C1 segment of cervical spinal cord (tissue), 14 donors: ENCODE measurements around the gene MCTP2.

ENCODE experiments used
- DNase-seq, 14 donors: peaks; one replicate each; lab custom pipeline; 2025; lab: John Stamatoyannopoulos, UW

Gene MCTP2

GRCh38 chr15:94297558-94297957 is 66.2 kb downstream of the MCTP2 start:
- no peak for DNase-seq

- no peak for DNase-seq
Measured at GRCh38 chr15:94298364-94298763, 67.0 kb downstream of the MCTP2 start.

- no peak for DNase-seq
Measured at GRCh38 chr15:94300612-94301011, 69.3 kb downstream of the MCTP2 start.

GRCh38 chr15:94305133-94305532 is 73.8 kb downstream of the MCTP2 start:
- no peak for DNase-seq

GRCh38 chr15:94306700-94307650 is 75.6 kb downstream of the MCTP2 start:
- DNase-seq, result no peak

GRCh38 chr15:94312946-94313345 is 81.6 kb downstream of the MCTP2 start:
- DNase-seq, result no peak

- DNase-seq, result no peak
Measured at GRCh38 chr15:94314639-94315038, 83.3 kb downstream of the MCTP2 start.

GRCh38 chr15:94317211-94317610 is 85.8 kb downstream of the MCTP2 start:
- no peak for DNase-seq

- DNase-seq, result no peak
Measured at GRCh38 chr15:94322141-94322540, 90.8 kb downstream of the MCTP2 start.

GRCh38 chr15:94323076-94323475 is 91.7 kb downstream of the MCTP2 start:
- DNase-seq, result no peak

- DNase-seq, result peak in 6 of 14 donors; percentile 1 to 36 (median 16)
Measured at GRCh38 chr15:94324117-94324826, 92.9 kb downstream of the MCTP2 start.

- DNase-seq, result no peak
Measured at GRCh38 chr15:94324835-94325767, 93.7 kb downstream of the MCTP2 start.

- no peak for DNase-seq
Measured at GRCh38 chr15:94327356-94327936, 96.1 kb downstream of the MCTP2 start.

- DNase-seq, result no peak
Measured at GRCh38 chr15:94331731-94332130, 100.4 kb downstream of the MCTP2 start.

GRCh38 chr15:94335616-94336015 is 104.3 kb downstream of the MCTP2 start:
- DNase-seq, result no peak

- no peak for DNase-seq
Measured at GRCh38 chr15:94336817-94337467, 105.6 kb downstream of the MCTP2 start.

GRCh38 chr15:94338243-94338846 is 107.0 kb downstream of the MCTP2 start:
- DNase-seq, result no peak

GRCh38 chr15:94346282-94346681 is 114.9 kb downstream of the MCTP2 start:
- DNase-seq, result no peak

GRCh38 chr15:94348084-94348483 is 116.7 kb downstream of the MCTP2 start:
- DNase-seq, result no peak

GRCh38 chr15:94351031-94351535 is 119.7 kb downstream of the MCTP2 start:
- DNase-seq, result no peak
